Esophagus squamous epithelium (tissue), 5 donors: ENCODE data around the gene SLC18A2. TPM values are rescaled to one million over a fixed set of nuclear protein-coding genes. Genes with fewer than 3 reads are reported as not detected.

Experiments used
- DNase-seq: peaks from one replicate; lab custom pipeline; 2025; lab: John Stamatoyannopoulos, UW
- H3K27ac ChIP-seq, 4 donors: fragments of 200-600 bp; sonication (generic); one replicate each; pipeline ENCODE4 v1.5.1; 2016 to 2019; ENCODE audit warnings: mild to moderate bottlenecking in 1 of 4
- H3K27me3 ChIP-seq, 4 donors: fragments of 200-600 bp; sonication (generic); 1 replicate in 3 of 4; 2 replicates in 1 of 4; pipeline versions ENCODE4 v1.5.1 to v1.6.0; 2017 to 2021; ENCODE audit warnings: antibody characterized with exemption in 1 of 4
- H3K36me3 ChIP-seq, 3 donors: fragments of 200-600 bp; sonication (generic); one replicate each; pipeline ENCODE4 v1.5.1; 2016 to 2019
- H3K4me1 ChIP-seq, 3 donors: fragments of 200-600 bp; sonication (generic); one replicate each; pipeline ENCODE4 v1.5.1; 2017 to 2019
- H3K4me3 ChIP-seq, 4 donors: fragments of 200-600 bp; sonication (generic); 1 replicate in 3 of 4; 2 replicates in 1 of 4; pipeline ENCODE4 v1.5.1; 2016 to 2019; ENCODE audit warnings: mild to moderate bottlenecking in 2 of 4, moderate library complexity in 1 of 4
- H3K9me3 ChIP-seq, 3 donors: fragments of 200-600 bp; sonication (generic); one replicate each; pipeline ENCODE4 v1.5.1; 2016 to 2019
- CTCF ChIP-seq, 6 experiments: fragments of 450-650 bp in 4 of 6; fragments of 200-600 bp in 2 of 6; sonication (generic) in 2 of 6; IDR thresholded peaks; one replicate each; pipeline ENCODE4 v1.5.1; 2016 to 2019; ENCODE audit warnings: antibody characterized with exemption in 6 of 6, mild to moderate bottlenecking in 4 of 6, moderate library complexity in 4 of 6
- POLR2A ChIP-seq, 4 donors: fragments of 450-650 bp; IDR thresholded peaks; one replicate each; pipeline ENCODE4 v1.6.1; 2017; ENCODE audit warnings: antibody characterized with exemption in 4 of 4, mild to moderate bottlenecking in 4 of 4, moderate library complexity in 3 of 4
- WGBS, 2 donors: methylation state at CpG; one replicate each; pipeline ENCODE4 v1.1.5; 2018; 5-methylcytosine and 5-hydroxymethylcytosine counted together
- intact Hi-C: fragments of 100-400 bp; cut with DNase I; formaldehyde crosslinking; loops from one replicate; pipeline ENCODE4 v1.15.0; 2022
- total RNA-seq, 4 donors: library from RNA; depleted of rRNA; stranded (reverse); fragments of >200 nt; gene quantifications; one replicate each; pipeline ENCODE4 v1.1.0, GENCODE V29; 2016
- donor health status: DM: yes; HTN: yes; CAD: no.

The SLC18A2 gene
- total RNA-seq, 4 donors from 2014 or later, result 0.11 to 2.9 (median 0.68) TPM

GRCh38 chr10:117217196-117217761, 23.6 kb upstream of the SLC18A2 start:
- H3K27ac ChIP-seq, result no peak overlapping the region
- intact Hi-C loops, result loop anchor here (10.0 kb wide), 2 partner anchors 98 to 238 kb away; no protein-coding TSS in a partner anchor
- peaks cover 0 to 93% (median 9%) of the 10 kb centered on the region in 4 donors for H3K27me3 ChIP-seq
- peak overlapping the region; percentile 30 to 62 (median 51) for H3K4me3 ChIP-seq
- TF ChIP-seq POLR2A (IDR thresholded peaks at IDR 0.05) (no peak), CTCF (IDR thresholded peaks at IDR 0.05) (no peak)
- H3K9me3 ChIP-seq, result peaks cover 0 to under 1% (median 0%) of the 10 kb centered on the region in 3 donors
- H3K36me3 ChIP-seq, result no peaks in the 10 kb centered on the region
- 11% methylated on average over 7 of the region's 22 CpGs; no CpG with 5 or more reads in 1 of the 2 donors for WGBS, 2 donors
- H3K4me1 ChIP-seq, result peaks cover 10 to 26% (median 13%) of the 10 kb centered on the region in 3 donors
- DNase-seq, result no peak

GRCh38 chr10:117218654-117219053, 22.3 kb upstream of the SLC18A2 start:
- DNase-seq, result no peak
- H3K36me3 ChIP-seq, result no peaks in the 10 kb centered on the region
- WGBS, 2 donors, result 36 to 48% methylated on average over 4 to 7 of the region's 8 CpGs

GRCh38 chr10:117221156-117221711, 19.7 kb upstream of the SLC18A2 start:
- DNase-seq, result no peak
- H3K9me3 ChIP-seq, result no peaks in the 10 kb centered on the region
- no peak overlapping the region for H3K27ac ChIP-seq
- H3K36me3 ChIP-seq, result no peaks in the 10 kb centered on the region
- peaks cover 0 to 84% (median 5%) of the 10 kb centered on the region in 4 donors for H3K27me3 ChIP-seq
- intact Hi-C loops, result no loop called here
- 51 to 65% methylated on average over 6 to 10 of the region's 10 CpGs for WGBS, 2 donors
- peaks cover 10 to 26% (median 13%) of the 10 kb centered on the region in 3 donors for H3K4me1 ChIP-seq
- H3K4me3 ChIP-seq, result no peak overlapping the region
- TF ChIP-seq POLR2A (IDR thresholded peaks at IDR 0.05) (no peak), CTCF (IDR thresholded peaks at IDR 0.05) (no peak)

More at GRCh38 chr10:117218654-117219053, 22.3 kb upstream of the SLC18A2 start:
- Histone ChIP-seq H3K27ac (no peak overlapping the region), H3K4me3 (no peak overlapping the region), H3K27me3 (peaks cover 0 to 95% (median 9%) of the 10 kb centered on the region in 4 donors), H3K9me3 (no peaks in the 10 kb centered on the region), H3K4me1 (peaks cover 10 to 26% (median 13%) of the 10 kb centered on the region in 3 donors)
- TF ChIP-seq CTCF (IDR thresholded peaks at IDR 0.05), result no peak
- no peak for TF ChIP-seq POLR2A (IDR thresholded peaks at IDR 0.05)
- intact Hi-C loops, result loop anchor here (10.0 kb wide), 2 partner anchors 96 to 236 kb away; no protein-coding TSS in a partner anchor

GRCh38 chr10:117222552-117222951, 18.4 kb upstream of the SLC18A2 start:
- no peaks in the 10 kb centered on the region for H3K36me3 ChIP-seq
- TF ChIP-seq CTCF (IDR thresholded peaks at IDR 0.05) (no peak), POLR2A (IDR thresholded peaks at IDR 0.05) (no peak)
- peaks cover 0 to 12% (median under 1%) of the 10 kb centered on the region in 3 donors for H3K4me1 ChIP-seq
- no peak for DNase-seq
- intact Hi-C loops, result no loop called here
- H3K4me3 ChIP-seq, result no peak overlapping the region
- peaks cover 0 to 80% (median 0%) of the 10 kb centered on the region in 4 donors for H3K27me3 ChIP-seq
- no peak overlapping the region for H3K27ac ChIP-seq
- 82% methylated on average over 5 of the region's 5 CpGs; no CpG with 5 or more reads in 1 of the 2 donors for WGBS, 2 donors
- H3K9me3 ChIP-seq, result no peaks in the 10 kb centered on the region
